Liver (tissue), 9 donors: ENCODE results near the gene MEF2D. TPM values are rescaled to one million over a fixed set of nuclear protein-coding genes. Genes with fewer than 3 reads are reported as not detected.

Source experiments
- DNase-seq: peaks from one replicate; pipeline ENCODE4 v3.0.0-alpha.2; 2017; ENCODE audit warnings: low spot score
- H3K27ac ChIP-seq, 2 donors: one replicate each; pipeline ENCODE4 v1.7.0; 2013; ENCODE audit warnings: inconsistent platforms in 2 of 2, low read length in 2 of 2, control low read depth in 1 of 2, low read depth in 1 of 2, mild to moderate bottlenecking in 1 of 2
- H3K27me3 ChIP-seq, 4 donors: one replicate each; pipeline versions ENCODE4 v1.6.1 to v1.7.0; 2013; ENCODE audit warnings: low read length in 3 of 4, inconsistent platforms in 1 of 4, mild to moderate bottlenecking in 1 of 4, moderate library complexity in 1 of 4; ENCODE audit not compliant: control insufficient read depth in 4 of 4, insufficient read depth in 4 of 4
- H3K36me3 ChIP-seq, 4 donors: one replicate each; pipeline versions ENCODE4 v1.6.1 to v1.7.0; 2013; ENCODE audit warnings: low read length in 3 of 4, mild to moderate bottlenecking in 3 of 4, low read depth in 1 of 4, moderate library complexity in 1 of 4; ENCODE audit not compliant: control insufficient read depth in 4 of 4, insufficient read depth in 3 of 4
- H3K4me1 ChIP-seq, 4 donors: one replicate each; pipeline versions ENCODE4 v1.6.1 to v1.7.0; 2013; ENCODE audit warnings: low read length in 3 of 4, mild to moderate bottlenecking in 3 of 4, moderate library complexity in 1 of 4; ENCODE audit not compliant: control insufficient read depth in 4 of 4, insufficient read depth in 4 of 4
- H3K4me3 ChIP-seq, 3 donors: one replicate each; pipeline versions ENCODE4 v1.6.1 to v1.7.0; 2013; ENCODE audit warnings: low read length in 3 of 3, control low read depth in 1 of 3, low read depth in 1 of 3, mild to moderate bottlenecking in 1 of 3
- H3K9ac ChIP-seq, 2 donors: one replicate each; pipeline ENCODE4 v1.7.0; 2013; ENCODE audit warnings: low read length in 2 of 2, mild to moderate bottlenecking in 2 of 2, moderate library complexity in 2 of 2, control low read depth in 1 of 2, low read depth in 1 of 2
- H3K9me3 ChIP-seq, 4 donors: one replicate each; pipeline versions ENCODE4 v1.6.1 to v1.7.0; 2013; ENCODE audit warnings: low read length in 3 of 4; ENCODE audit not compliant: control insufficient read depth in 4 of 4
- EGR1 ChIP-seq, 2 donors: IDR thresholded peaks; 2 replicates each; pipeline ENCODE4 v1.6.1; 2016 to 2018; ENCODE audit warnings: antibody characterized with exemption in 2 of 2, low read depth in 2 of 2
- FOXA1 ChIP-seq: IDR thresholded peaks from 2 replicates; pipeline ENCODE4 v1.6.1; 2016; ENCODE audit warnings: antibody characterized with exemption
- GABPA ChIP-seq, 2 donors: IDR thresholded peaks in 1 of 2; conservative IDR thresholded peaks in 1 of 2; 2 replicates each; pipeline ENCODE4 v1.6.1; 2016; ENCODE audit warnings: antibody characterized with exemption in 2 of 2, mild to moderate bottlenecking in 1 of 2, moderate library complexity in 1 of 2
- HNF4A ChIP-seq, 2 donors: conservative IDR thresholded peaks; 2 replicates each; pipeline ENCODE4 v1.6.1; 2016; ENCODE audit warnings: antibody characterized with exemption in 2 of 2, mild to moderate bottlenecking in 2 of 2
- HNF4G ChIP-seq: IDR thresholded peaks from 2 replicates; pipeline ENCODE4 v1.6.1; 2016; ENCODE audit warnings: antibody characterized with exemption
- JUND ChIP-seq, 2 donors: IDR thresholded peaks; 2 replicates each; pipeline ENCODE4 v1.6.1; 2016; ENCODE audit warnings: antibody characterized with exemption in 2 of 2
- NR2F2 ChIP-seq: IDR thresholded peaks from 2 replicates; pipeline ENCODE4 v1.6.1; 2016; ENCODE audit warnings: antibody characterized with exemption
- RXRA ChIP-seq, 2 donors: IDR thresholded peaks; 2 replicates each; pipeline ENCODE4 v1.6.1; 2017 to 2018; ENCODE audit warnings: antibody characterized with exemption in 2 of 2, mild to moderate bottlenecking in 1 of 2
- SP1 ChIP-seq: IDR thresholded peaks from 2 replicates; pipeline ENCODE4 v1.6.1; 2018; ENCODE audit warnings: antibody characterized with exemption, mild to moderate bottlenecking
- TAF1 ChIP-seq: conservative IDR thresholded peaks from 2 replicates; pipeline ENCODE4 v1.6.1; 2016; ENCODE audit warnings: antibody characterized with exemption, mild to moderate bottlenecking
- WGBS: extraction: QIAGEN DNeasy Blood & Tissue Kit; methylation state at CpG from one replicate; pipeline ENCODE4 v1.1.7; 2013; 5-methylcytosine and 5-hydroxymethylcytosine counted together
- polyA plus RNA-seq, 2 donors: library from polyadenylated mRNA; stranded (reverse) in 1 of 2; unstranded in 1 of 2; fragments of 200-250 nt in 1 of 2; fragments of >200 nt in 1 of 2; fragmentation: Nextera tagmentation in 1 of 2; extraction: Ambion mirVana in 1 of 2; gene quantifications; one replicate each; pipeline versions ENCODE4 v1.2.1 to v1.2.3, GENCODE V29; 2013 to 2015
- total RNA-seq, 2 donors: library from RNA; depleted of rRNA; stranded (reverse); fragments of >200 nt; gene quantifications; one replicate each; pipeline ENCODE4 v1.2.3, GENCODE V29; 2014
- TF ChIP-seq, protein P1 (sequence below): fragments of 150-350 bp; IDR thresholded peaks from 2 replicates; pipeline ENCODE4 v1.5.1; 2017; ENCODE audit warnings: improper control_type of control experiment, low read depth, low read length; ENCODE audit not compliant: missing input control
- TF ChIP-seq, protein P2 (sequence below): IDR thresholded peaks from 2 replicates; pipeline ENCODE4 v1.6.1; 2016; ENCODE audit warnings: antibody characterized with exemption, mild to moderate bottlenecking
- TF ChIP-seq, protein P3 (sequence below): IDR thresholded peaks from 2 replicates; pipeline ENCODE4 v1.6.1; 2016; ENCODE audit warnings: antibody characterized with exemption
- TF ChIP-seq, protein P4 (sequence below): IDR thresholded peaks from 2 replicates; pipeline ENCODE4 v1.6.1; 2016; ENCODE audit warnings: antibody characterized with exemption
- donor health status: healthy.
- donor health status: healthy.
- donor health status: healthy.
- donor health status: healthy.
- donor health status: healthy.

The MEF2D gene
- total and polyA plus RNA-seq, 4 donors: 3.4 to 7.6 (median 5.5) TPM

DNA sequence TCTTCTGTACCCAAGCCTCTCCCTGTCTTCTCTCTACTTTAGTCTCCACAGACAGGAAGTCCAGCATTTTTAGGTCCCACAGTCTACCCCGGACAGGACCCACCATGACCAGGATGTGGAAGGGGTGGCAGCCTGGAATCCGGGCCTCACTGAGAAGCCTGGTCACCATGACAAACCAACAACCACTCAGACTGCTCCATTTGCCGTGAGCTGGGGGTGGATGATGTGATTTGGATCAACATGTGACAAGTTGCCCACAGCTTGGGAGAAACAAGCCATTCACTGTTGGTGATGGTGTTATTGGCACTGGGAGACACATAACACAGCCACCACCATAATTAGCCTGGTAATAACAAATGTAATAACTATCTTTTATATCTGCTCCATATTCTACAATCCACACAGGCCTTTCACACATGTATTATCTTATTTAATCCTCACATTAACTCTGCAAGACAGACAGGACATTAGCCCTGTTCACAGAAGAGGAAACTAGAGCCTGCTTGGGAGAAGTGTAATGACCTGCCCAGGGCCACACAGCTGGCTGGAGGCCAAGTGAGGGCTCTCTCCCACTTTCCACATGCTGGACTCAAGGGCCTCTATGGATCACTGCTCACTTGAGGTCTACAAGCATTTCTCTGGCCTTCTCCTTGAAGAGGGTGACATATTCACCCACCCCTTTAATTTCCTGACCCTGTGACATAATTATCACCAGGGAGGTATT lies 22.9 kb downstream of the MEF2D start:
- no peak for TF ChIP-seq HNF4G
- TF ChIP-seq, protein P1, sequence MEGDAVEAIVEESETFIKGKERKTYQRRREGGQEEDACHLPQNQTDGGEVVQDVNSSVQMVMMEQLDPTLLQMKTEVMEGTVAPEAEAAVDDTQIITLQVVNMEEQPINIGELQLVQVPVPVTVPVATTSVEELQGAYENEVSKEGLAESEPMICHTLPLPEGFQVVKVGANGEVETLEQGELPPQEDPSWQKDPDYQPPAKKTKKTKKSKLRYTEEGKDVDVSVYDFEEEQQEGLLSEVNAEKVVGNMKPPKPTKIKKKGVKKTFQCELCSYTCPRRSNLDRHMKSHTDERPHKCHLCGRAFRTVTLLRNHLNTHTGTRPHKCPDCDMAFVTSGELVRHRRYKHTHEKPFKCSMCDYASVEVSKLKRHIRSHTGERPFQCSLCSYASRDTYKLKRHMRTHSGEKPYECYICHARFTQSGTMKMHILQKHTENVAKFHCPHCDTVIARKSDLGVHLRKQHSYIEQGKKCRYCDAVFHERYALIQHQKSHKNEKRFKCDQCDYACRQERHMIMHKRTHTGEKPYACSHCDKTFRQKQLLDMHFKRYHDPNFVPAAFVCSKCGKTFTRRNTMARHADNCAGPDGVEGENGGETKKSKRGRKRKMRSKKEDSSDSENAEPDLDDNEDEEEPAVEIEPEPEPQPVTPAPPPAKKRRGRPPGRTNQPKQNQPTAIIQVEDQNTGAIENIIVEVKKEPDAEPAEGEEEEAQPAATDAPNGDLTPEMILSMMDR: no peak
- TF ChIP-seq, protein P2, sequence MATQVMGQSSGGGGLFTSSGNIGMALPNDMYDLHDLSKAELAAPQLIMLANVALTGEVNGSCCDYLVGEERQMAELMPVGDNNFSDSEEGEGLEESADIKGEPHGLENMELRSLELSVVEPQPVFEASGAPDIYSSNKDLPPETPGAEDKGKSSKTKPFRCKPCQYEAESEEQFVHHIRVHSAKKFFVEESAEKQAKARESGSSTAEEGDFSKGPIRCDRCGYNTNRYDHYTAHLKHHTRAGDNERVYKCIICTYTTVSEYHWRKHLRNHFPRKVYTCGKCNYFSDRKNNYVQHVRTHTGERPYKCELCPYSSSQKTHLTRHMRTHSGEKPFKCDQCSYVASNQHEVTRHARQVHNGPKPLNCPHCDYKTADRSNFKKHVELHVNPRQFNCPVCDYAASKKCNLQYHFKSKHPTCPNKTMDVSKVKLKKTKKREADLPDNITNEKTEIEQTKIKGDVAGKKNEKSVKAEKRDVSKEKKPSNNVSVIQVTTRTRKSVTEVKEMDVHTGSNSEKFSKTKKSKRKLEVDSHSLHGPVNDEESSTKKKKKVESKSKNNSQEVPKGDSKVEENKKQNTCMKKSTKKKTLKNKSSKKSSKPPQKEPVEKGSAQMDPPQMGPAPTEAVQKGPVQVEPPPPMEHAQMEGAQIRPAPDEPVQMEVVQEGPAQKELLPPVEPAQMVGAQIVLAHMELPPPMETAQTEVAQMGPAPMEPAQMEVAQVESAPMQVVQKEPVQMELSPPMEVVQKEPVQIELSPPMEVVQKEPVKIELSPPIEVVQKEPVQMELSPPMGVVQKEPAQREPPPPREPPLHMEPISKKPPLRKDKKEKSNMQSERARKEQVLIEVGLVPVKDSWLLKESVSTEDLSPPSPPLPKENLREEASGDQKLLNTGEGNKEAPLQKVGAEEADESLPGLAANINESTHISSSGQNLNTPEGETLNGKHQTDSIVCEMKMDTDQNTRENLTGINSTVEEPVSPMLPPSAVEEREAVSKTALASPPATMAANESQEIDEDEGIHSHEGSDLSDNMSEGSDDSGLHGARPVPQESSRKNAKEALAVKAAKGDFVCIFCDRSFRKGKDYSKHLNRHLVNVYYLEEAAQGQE: no peak
- TF ChIP-seq SP1: no peak
- no peak for TF ChIP-seq JUND (IDR thresholded peaks at IDR 0.05)
- TF ChIP-seq EGR1 (IDR thresholded peaks at IDR 0.05; ENCODE audit: low read depth in 2 of 2): no peak
- no peak for TF ChIP-seq HNF4A (conservative IDR thresholded peaks at IDR 0.05)
- TF ChIP-seq GABPA (IDR thresholded peaks at IDR 0.05 in 1 of 2, conservative IDR thresholded peaks at IDR 0.05 in 1 of 2): no peak
- no peak overlapping the region for H3K9ac ChIP-seq
- no peak overlapping the region for H3K4me3 ChIP-seq
- peaks cover 22 to 71% (median 61%) of the 10 kb centered on the region in 4 donors for H3K36me3 ChIP-seq
- 87% methylated on average over 3 of the region's 3 CpGs for WGBS
- no peak for DNase-seq
- H3K27ac ChIP-seq: peak overlapping the region in 1 of 2 donors; percentile 6
- H3K9me3 ChIP-seq: no peaks in the 10 kb centered on the region
- H3K4me1 ChIP-seq: peaks cover 9 to 41% (median 29%) of the 10 kb centered on the region in 4 donors
- H3K27me3 ChIP-seq: no peaks in the 10 kb centered on the region

DNA sequence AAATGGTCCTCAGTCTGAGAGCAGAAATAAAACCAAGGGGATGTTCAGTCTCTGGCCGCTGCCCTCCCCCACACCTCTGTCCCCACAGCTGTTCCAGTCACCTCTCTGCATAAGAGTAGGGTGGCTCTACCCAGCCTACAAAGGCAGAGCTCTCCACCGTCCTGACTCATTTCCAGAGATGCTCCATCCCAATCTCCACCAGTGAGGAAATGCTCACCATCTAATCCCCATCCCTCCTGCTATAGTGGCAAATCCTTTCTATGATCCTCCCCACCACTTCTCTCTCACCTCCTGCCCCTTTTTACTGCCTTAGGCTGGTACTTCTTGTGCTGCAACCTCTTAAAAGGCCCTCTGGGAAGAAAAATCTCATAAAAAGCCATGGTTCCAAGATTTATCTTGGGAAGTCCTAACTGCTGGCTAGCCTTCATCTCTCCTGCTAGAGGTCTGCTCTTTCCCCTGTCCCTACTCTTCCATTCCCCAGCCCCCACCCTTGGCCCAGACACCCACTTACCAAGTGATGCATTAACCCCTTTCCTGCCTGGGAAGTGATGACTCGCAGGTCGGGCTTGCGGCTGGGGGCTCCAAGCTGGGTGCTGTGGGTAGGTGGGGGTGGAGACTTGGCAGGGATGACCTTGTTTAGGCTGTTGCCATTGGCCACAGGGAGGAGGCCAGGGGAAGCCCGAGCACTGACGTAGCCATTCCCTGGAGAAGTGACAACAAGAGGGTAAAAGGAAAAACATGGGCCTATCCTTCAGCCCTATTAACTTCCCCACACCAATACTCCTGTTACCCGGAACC lies 23.9 kb downstream of the MEF2D start:
- H3K27ac ChIP-seq: peak overlapping the region in 1 of 2 donors; percentile 40
- no peaks in the 10 kb centered on the region for H3K9me3 ChIP-seq
- H3K4me1 ChIP-seq: peaks cover 18 to 51% (median 36%) of the 10 kb centered on the region in 4 donors
- H3K4me3 ChIP-seq: no peak overlapping the region
- WGBS: 74% methylated on average over 8 of the region's 8 CpGs
- H3K9ac ChIP-seq: no peak overlapping the region
- no peaks in the 10 kb centered on the region for H3K27me3 ChIP-seq
- no peak for DNase-seq
- peaks cover 17 to 62% (median 54%) of the 10 kb centered on the region in 4 donors for H3K36me3 ChIP-seq
- no peak for TF ChIP-seq HNF4A (conservative IDR thresholded peaks at IDR 0.05)
- TF ChIP-seq, protein P1: no peak
- TF ChIP-seq RXRA (IDR thresholded peaks at IDR 0.05): no peak
- no peak for TF ChIP-seq EGR1 (IDR thresholded peaks at IDR 0.05; ENCODE audit: low read depth in 2 of 2)
- TF ChIP-seq, protein P3, sequence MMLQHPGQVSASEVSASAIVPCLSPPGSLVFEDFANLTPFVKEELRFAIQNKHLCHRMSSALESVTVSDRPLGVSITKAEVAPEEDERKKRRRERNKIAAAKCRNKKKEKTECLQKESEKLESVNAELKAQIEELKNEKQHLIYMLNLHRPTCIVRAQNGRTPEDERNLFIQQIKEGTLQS: no peak
- no peak for TF ChIP-seq GABPA (IDR thresholded peaks at IDR 0.05 in 1 of 2, conservative IDR thresholded peaks at IDR 0.05 in 1 of 2)
- no peak for TF ChIP-seq TAF1
- TF ChIP-seq, protein P2: no peak
- TF ChIP-seq FOXA1: no peak
- TF ChIP-seq NR2F2: no peak
- TF ChIP-seq, protein P4, sequence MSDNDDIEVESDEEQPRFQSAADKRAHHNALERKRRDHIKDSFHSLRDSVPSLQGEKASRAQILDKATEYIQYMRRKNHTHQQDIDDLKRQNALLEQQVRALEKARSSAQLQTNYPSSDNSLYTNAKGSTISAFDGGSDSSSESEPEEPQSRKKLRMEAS: no peak
- TF ChIP-seq JUND (IDR thresholded peaks at IDR 0.05): no peak
